GM12891 (cell line): Measurements from ENCODE around the gene PSMD1. TPM values are rescaled to one million over a fixed set of nuclear protein-coding genes. Genes with fewer than 3 reads are reported as not detected.

Source experiments
- DNase-seq: peaks from one replicate; pipeline ENCODE4 v3.0.0; 2011; ENCODE audit warnings: low spot score; ENCODE audit not compliant: insufficient read length
- FAIRE-seq: peaks from 2 replicates; lab custom pipeline; 2011; peaks lifted over from hg19 to GRCh38; lab: Jason Lieb, UNC
- PAX5 ChIP-seq: IDR thresholded peaks from 2 replicates; pipeline ENCODE4 v1.6.1; 2011; ENCODE audit warnings: low read length, moderate library complexity, mild to moderate bottlenecking; ENCODE audit not compliant: insufficient read depth, severe bottlenecking
- POLR2A ChIP-seq: IDR thresholded peaks from 2 replicates; pipeline ENCODE4 v1.6.1; 2011; ENCODE audit warnings: low read depth, low read length, control low read depth
- POLR2AphosphoS5 ChIP-seq: IDR thresholded peaks from 2 replicates; pipeline ENCODE4 v1.6.1; 2011; ENCODE audit warnings: low read depth, low read length, control low read depth
- POU2F2 ChIP-seq: IDR thresholded peaks from 2 replicates; pipeline ENCODE4 v1.6.1; 2011; ENCODE audit warnings: low read depth, mild to moderate bottlenecking, control low read depth, low read length, moderate library complexity
- SPI1 ChIP-seq: IDR thresholded peaks from 2 replicates; pipeline ENCODE4 v1.6.1; 2011; ENCODE audit warnings: low read depth, low read length, control low read depth
- TAF1 ChIP-seq: IDR thresholded peaks from 2 replicates; pipeline ENCODE4 v1.6.1; 2011; ENCODE audit warnings: low read depth, low read length, control low read depth
- polyA plus RNA-seq: library from polyadenylated mRNA; unstranded; fragments of >200 nt; gene quantifications from one replicate; pipeline ENCODE4 v1.2.1, GENCODE V29; 2012; ENCODE audit warnings: low read depth, missing spikeins, inconsistent platforms; ENCODE audit not compliant: missing spikeins

PSMD1 gene
- polyA plus RNA-seq = 62.6 TPM

GRCh38 chr2:231056453-231057416, at the start of gene PSMD1:
Gene PSMD1, plus strand, starts transcription at chr2:231056867. Its CDS starts 159 bp downstream, at chr2:231057026.
- FAIRE-seq (peak; percentile 98), DNase-seq (peak; percentile 91)
- TF ChIP-seq POU2F2 (peak; percentile 65; the same call in 1 of the 2 replicates), POLR2A (0 out of 2 replicates have a peak, but pooled peaks have one; percentile 41), TAF1 (peak; percentile 76; the same call in 1 of the 2 replicates), PAX5 (no peak), SPI1 (no peak), POLR2AphosphoS5 (peak; percentile 61)

GRCh38 chr2:231007286-231008098, 49.2 kb upstream of the PSMD1 start:
- no peak for TF ChIP-seq POU2F2
- no peak for TF ChIP-seq SPI1
- TF ChIP-seq TAF1 = no peak
- TF ChIP-seq PAX5 = no peak
- no peak for TF ChIP-seq POLR2A
- TF ChIP-seq POLR2AphosphoS5 = no peak
- DNase-seq (no peak), FAIRE-seq (no peak)

GRCh38 chr2:231008131-231008530, 48.5 kb upstream of the PSMD1 start:
- no peak for FAIRE-seq
- TF ChIP-seq TAF1 (no peak), POLR2A (no peak), POU2F2 (no peak), PAX5 (no peak)
- DNase-seq = no peak

GRCh38 chr2:231009236-231009919, 47.3 kb upstream of the PSMD1 start:
- TF ChIP-seq PAX5 (no peak), POLR2AphosphoS5 (no peak), POU2F2 (no peak), TAF1 (no peak), SPI1 (no peak), POLR2A (no peak)
- no peak for DNase-seq
- FAIRE-seq = no peak

- FAIRE-seq = no peak
- TF ChIP-seq POLR2A (no peak), POLR2AphosphoS5 (no peak), TAF1 (no peak)
- no peak for DNase-seq
These were observed 46.4 kb upstream of the PSMD1 start for GRCh38 chr2:231010201-231010730.

GRCh38 chr2:231011526-231011925, 45.1 kb upstream of the PSMD1 start:
- FAIRE-seq = no peak
- no peak for DNase-seq

GRCh38 chr2:231012463-231012862, 44.2 kb upstream of the PSMD1 start:
- no peak for DNase-seq
- TF ChIP-seq POLR2A = no peak
- TF ChIP-seq TAF1 = no peak
- no peak for TF ChIP-seq POU2F2
- FAIRE-seq = no peak

More at GRCh38 chr2:231011526-231011925, 45.1 kb upstream of the PSMD1 start:
- TF ChIP-seq TAF1 (no peak), POLR2AphosphoS5 (no peak), POLR2A (no peak), SPI1 (no peak)

- no peak for TF ChIP-seq PAX5
- TF ChIP-seq POLR2A = no peak
- TF ChIP-seq POU2F2 = no peak
- no peak for TF ChIP-seq POLR2AphosphoS5
- TF ChIP-seq SPI1 = no peak
- no peak for TF ChIP-seq TAF1
- FAIRE-seq (no peak), DNase-seq (no peak)
These were observed 42.8 kb upstream of the PSMD1 start for GRCh38 chr2:231013820-231014219.

GRCh38 chr2:231015478-231015877, 41.2 kb upstream of the PSMD1 start:
- TF ChIP-seq PAX5 (no peak), TAF1 (no peak), POU2F2 (no peak), POLR2A (no peak), POLR2AphosphoS5 (no peak), SPI1 (no peak)
- no peak for FAIRE-seq
- no peak for DNase-seq
